ENCODE measurements around the gene PRPF6.

DNA sequence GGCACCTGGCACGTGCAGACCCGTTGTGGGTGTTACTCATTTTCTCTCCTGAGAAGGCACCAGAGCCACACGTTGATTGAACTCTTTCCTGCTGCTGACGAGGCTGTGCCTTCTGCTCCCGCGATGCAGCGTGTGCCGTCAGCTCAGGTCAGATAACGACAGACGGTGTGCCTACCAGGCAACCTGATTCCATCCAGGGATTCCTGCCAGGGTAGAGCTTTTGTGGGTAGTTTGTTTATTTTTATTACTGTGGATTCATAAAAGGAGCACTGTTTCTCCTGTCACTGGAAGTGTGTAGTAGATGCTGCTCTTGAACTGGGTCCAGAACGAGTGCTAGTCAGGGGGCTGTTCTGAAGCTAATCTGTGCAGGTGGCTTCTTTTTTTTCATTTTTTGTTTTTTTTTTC lies 20.7 kb downstream of the PRPF6 start:
- TF ChIP-seq JUN (IDR thresholded peaks at IDR 0.05; ENCODE audit: borderline replicate concordance, insufficient read depth, insufficient read length, low read depth), result no peak
- TF ChIP-seq POLR2AphosphoS5 (IDR thresholded peaks at IDR 0.05; ENCODE audit: insufficient read depth, low read depth, low read length), result no peak
- TF ChIP-seq EZH2 (IDR thresholded peaks at IDR 0.05; ENCODE audit: borderline replicate concordance, low read depth, low read length, severe bottlenecking), result no peak
- TF ChIP-seq, protein P1, sequence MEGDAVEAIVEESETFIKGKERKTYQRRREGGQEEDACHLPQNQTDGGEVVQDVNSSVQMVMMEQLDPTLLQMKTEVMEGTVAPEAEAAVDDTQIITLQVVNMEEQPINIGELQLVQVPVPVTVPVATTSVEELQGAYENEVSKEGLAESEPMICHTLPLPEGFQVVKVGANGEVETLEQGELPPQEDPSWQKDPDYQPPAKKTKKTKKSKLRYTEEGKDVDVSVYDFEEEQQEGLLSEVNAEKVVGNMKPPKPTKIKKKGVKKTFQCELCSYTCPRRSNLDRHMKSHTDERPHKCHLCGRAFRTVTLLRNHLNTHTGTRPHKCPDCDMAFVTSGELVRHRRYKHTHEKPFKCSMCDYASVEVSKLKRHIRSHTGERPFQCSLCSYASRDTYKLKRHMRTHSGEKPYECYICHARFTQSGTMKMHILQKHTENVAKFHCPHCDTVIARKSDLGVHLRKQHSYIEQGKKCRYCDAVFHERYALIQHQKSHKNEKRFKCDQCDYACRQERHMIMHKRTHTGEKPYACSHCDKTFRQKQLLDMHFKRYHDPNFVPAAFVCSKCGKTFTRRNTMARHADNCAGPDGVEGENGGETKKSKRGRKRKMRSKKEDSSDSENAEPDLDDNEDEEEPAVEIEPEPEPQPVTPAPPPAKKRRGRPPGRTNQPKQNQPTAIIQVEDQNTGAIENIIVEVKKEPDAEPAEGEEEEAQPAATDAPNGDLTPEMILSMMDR (IDR thresholded peaks at IDR 0.05; ENCODE audit: extremely low read depth in 1 of 2, insufficient read depth in 1 of 2, low read depth in 1 of 2, low read length in 2 of 2), result no peak
- no peak for TF ChIP-seq POLR2A (IDR thresholded peaks at IDR 0.05; ENCODE audit: low read depth, low read length)
- TF ChIP-seq, protein P2, sequence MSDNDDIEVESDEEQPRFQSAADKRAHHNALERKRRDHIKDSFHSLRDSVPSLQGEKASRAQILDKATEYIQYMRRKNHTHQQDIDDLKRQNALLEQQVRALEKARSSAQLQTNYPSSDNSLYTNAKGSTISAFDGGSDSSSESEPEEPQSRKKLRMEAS (IDR thresholded peaks at IDR 0.05; ENCODE audit: insufficient read depth, insufficient read length), result no peak
- no peak for TF ChIP-seq MYC (IDR thresholded peaks at IDR 0.05; ENCODE audit: low read depth, low read length)
- no peak for TF ChIP-seq GATA2 (IDR thresholded peaks at IDR 0.05; ENCODE audit: insufficient read depth, insufficient read length, low read depth, low read length)
- no peak for TF ChIP-seq FOS (IDR thresholded peaks at IDR 0.05; ENCODE audit: borderline replicate concordance, insufficient read depth, low read length)
